K562 (cell line): ENCODE results near the gene GSG1L2. TPM values are rescaled to one million over a fixed set of nuclear protein-coding genes. Genes with fewer than 3 reads are reported as not detected.

Experiments used
- ATAC-seq: fragments of 200-7000 bp; cut with Tn5 transposase; 3 replicates; pipeline ENCODE4 v1.9.1; 2020; ENCODE audit warnings: moderate library complexity
- BruUV-seq: library from RNA; stranded (reverse); fragments of 400-500 nt; replicated peaks from 2 replicates; lab custom pipeline; 2021; lab: Mats Ljungman, UMichigan
- CTCF ChIA-PET: fragments of 300-600 bp; formaldehyde crosslinking; extraction: SDS; loops from one replicate; lab custom pipeline; 2021; ENCODE audit warnings: low intra/inter-chr PET ratio; lab: Yijun Ruan, JAX
- POLR2A ChIA-PET: fragments of 300-600, 350-650 bp; sonication (Branson Sonifier 250); formaldehyde crosslinking; extraction: SDS; loops from one replicate; lab custom pipeline; 2021; ENCODE audit warnings: antibody characterized with exemption, inconsistent platforms; lab: Yijun Ruan, JAX
- DNase-seq, 4 experiments: peaks; one replicate each; pipeline versions ENCODE4 v3.0.0 to v3.0.0-alpha.2; 2011 to 2018; ENCODE audit warnings: low spot score in 3 of 4, mixed read lengths in 3 of 4; ENCODE audit errors: extremely low read depth in 1 of 4
- FAIRE-seq: peaks from 2 replicates; lab custom pipeline; 2011; peaks lifted over from hg19 to GRCh38; lab: Jason Lieb, UNC
- H2AFZ ChIP-seq: 2 replicates; pipeline ENCODE4 v1.6.0; 2011; ENCODE audit warnings: low read depth, low read length, control low read depth, inconsistent platforms
- H3K27ac ChIP-seq: fragments of 200-600 bp; 3 replicates; pipeline ENCODE4 v1.8.0; 2011; ENCODE audit warnings: low read depth, mild to moderate bottlenecking, control low read depth, inconsistent platforms, low read length, moderate library complexity, mixed read lengths; ENCODE audit errors: extremely low read depth
- H3K27me3 ChIP-seq, 2 experiments: fragments of 300-600 bp in 1 of 2; 2 replicates in 1 of 2; 3 replicates in 1 of 2; pipeline versions ENCODE4 v1.6.0 to v1.8.0; 2011; ENCODE audit warnings: inconsistent platforms in 2 of 2, low read length in 2 of 2, mild to moderate bottlenecking in 1 of 2, mixed read lengths in 1 of 2, moderate library complexity in 1 of 2; ENCODE audit not compliant: control insufficient read depth in 2 of 2, insufficient read depth in 2 of 2
- H3K36me3 ChIP-seq: fragments of 300-600 bp; 3 replicates; pipeline ENCODE4 v1.8.0; 2011; ENCODE audit warnings: mild to moderate bottlenecking, low read length, inconsistent platforms; ENCODE audit not compliant: control insufficient read depth, insufficient read depth
- H3K4me1 ChIP-seq, 2 experiments: fragments of 200-600 bp in 1 of 2; replicated peaks in 1 of 2; 2 replicates in 1 of 2; 3 replicates in 1 of 2; pipeline versions ENCODE4 v1.5.1 to v1.8.0; 2011; ENCODE audit warnings: inconsistent platforms in 2 of 2, low read length in 2 of 2, mild to moderate bottlenecking in 1 of 2, mixed read lengths in 1 of 2, moderate library complexity in 1 of 2; ENCODE audit not compliant: control insufficient read depth in 2 of 2, insufficient read depth in 2 of 2
- H3K4me2 ChIP-seq: 2 replicates; pipeline ENCODE4 v1.6.1; 2011; ENCODE audit warnings: low read length, control low read depth, inconsistent platforms, mixed read lengths; ENCODE audit not compliant: insufficient read depth
- H3K4me3 ChIP-seq: fragments of 200-600 bp; sonication (generic), shearing (Covaris generic); 2 replicates; pipeline ENCODE4 v1.5.1; 2016; ENCODE audit warnings: control low read depth, inconsistent platforms
- H3K79me2 ChIP-seq: fragments of 200-600 bp; 3 replicates; pipeline ENCODE4 v1.8.0; 2011; ENCODE audit warnings: low read length, inconsistent platforms; ENCODE audit not compliant: control insufficient read depth, insufficient read depth
- H3K9ac ChIP-seq, 2 experiments: 2 replicates each; pipeline versions ENCODE4 v1.6.0 to v1.6.1; 2011; ENCODE audit warnings: low read depth in 2 of 2, low read length in 2 of 2, control low read depth in 1 of 2, inconsistent platforms in 1 of 2, mild to moderate bottlenecking in 1 of 2, mixed read lengths in 1 of 2; ENCODE audit not compliant: insufficient read depth in 1 of 2
- H3K9me1 ChIP-seq: one replicate; pipeline ENCODE4 v1.6.0; 2011; ENCODE audit warnings: inconsistent platforms, mild to moderate bottlenecking, low read length, moderate library complexity; ENCODE audit not compliant: control insufficient read depth, insufficient read depth
- H3K9me3 ChIP-seq: replicated peaks from 2 replicates; pipeline ENCODE4 v1.5.1; 2011; ENCODE audit warnings: low read depth, low read length, inconsistent platforms; ENCODE audit not compliant: control insufficient read depth, insufficient read depth
- H4K20me1 ChIP-seq: replicated peaks from 2 replicates; pipeline ENCODE4 v1.6.1; 2011; ENCODE audit warnings: low read length, inconsistent platforms, mixed read lengths; ENCODE audit not compliant: control insufficient read depth, insufficient read depth
- EHMT2 ChIP-seq: fragments of 450-650 bp; IDR thresholded peaks from 2 replicates; pipeline ENCODE4 v1.6.1; 2018; ENCODE audit warnings: antibody characterized with exemption
- FOS ChIP-seq: IDR thresholded peaks from 3 replicates; pipeline ENCODE4 v1.6.1; 2011; ENCODE audit not compliant: insufficient read length; ENCODE audit errors: extremely low read depth
- LARP7 ChIP-seq: fragments of 450-650 bp; IDR thresholded peaks from 2 replicates; pipeline ENCODE4 v1.6.1; 2016
- MAFG ChIP-seq: fragments of 450-650 bp; conservative IDR thresholded peaks from 2 replicates; pipeline ENCODE4 v1.6.1; 2016; ENCODE audit warnings: missing genetic modification characterization, missing compliant biosample characterization
- NCOA6 ChIP-seq: fragments of 450-650 bp; IDR thresholded peaks from 2 replicates; pipeline ENCODE4 v1.6.1; 2017; ENCODE audit warnings: mild to moderate bottlenecking
- NUFIP1 ChIP-seq: fragments of 450-650 bp; IDR thresholded peaks from 2 replicates; pipeline ENCODE4 v1.6.1; 2018; ENCODE audit not compliant: partially characterized antibody
- PHB2 ChIP-seq: fragments of 450-650 bp; IDR thresholded peaks from 2 replicates; pipeline ENCODE4 v1.6.1; 2017; ENCODE audit warnings: low read depth
- RBM15 ChIP-seq: fragments of 200-400 bp; formaldehyde crosslinking; IDR thresholded peaks from 2 replicates; pipeline ENCODE4 v1.6.1; 2018; ENCODE audit warnings: mild to moderate bottlenecking, low read length, moderate library complexity; ENCODE audit not compliant: insufficient read depth
- SRSF7 ChIP-seq: fragments of 200-400 bp; formaldehyde crosslinking; optimal IDR thresholded peaks from 2 replicates; pipeline ENCODE3; 2017; ENCODE audit warnings: mild to moderate bottlenecking, low read depth, low read length
- SRSF9 ChIP-seq: fragments of 200-400 bp; formaldehyde crosslinking; IDR thresholded peaks from 2 replicates; pipeline ENCODE4 v1.6.1; 2017; ENCODE audit warnings: low read depth, low read length, borderline replicate concordance
- TGIF2 ChIP-seq: sonication (generic); formaldehyde crosslinking; IDR thresholded peaks from 2 replicates; pipeline ENCODE4 v1.8.1; 2022; ENCODE audit warnings: mild to moderate bottlenecking, missing genetic modification reagents, moderate library complexity
- ZNF436 ChIP-seq: fragments of 250-450, 450-650 bp; sonication (Bioruptor Pico); formaldehyde crosslinking; IDR thresholded peaks from 2 replicates; pipeline ENCODE4 v1.7.0; 2020; ENCODE audit warnings: mild to moderate bottlenecking
- ZNF57 ChIP-seq: fragments of 450-650 bp; formaldehyde crosslinking; IDR thresholded peaks from 2 replicates; pipeline ENCODE4 v1.4.0; 2020; ENCODE audit warnings: mild to moderate bottlenecking, moderate library complexity
- ZNF764 ChIP-seq: fragments of 250-450 bp; sonication (Bioruptor Pico); IDR thresholded peaks from 2 replicates; pipeline ENCODE4 v1.4.0; 2020; ENCODE audit warnings: low read depth, mild to moderate bottlenecking, moderate library complexity
- WGBS: fragments of 100-300 bp; shearing (Covaris generic); methylation state at CpG from one replicate; pipeline ENCODE4 v1.1.6; 2016; ENCODE audit warnings: low coverage, mixed read lengths; ENCODE audit not compliant: insufficient coverage; ENCODE audit errors: missing lambda C conversion rate; 5-methylcytosine and 5-hydroxymethylcytosine counted together
- in situ Hi-C: fragments of 300-500 bp; cut with MboI; formaldehyde crosslinking; loops from 4 replicates; pipeline ENCODE4 v1.15.0; 2018; ENCODE audit warnings: inconsistent platforms, mixed read lengths
- intact Hi-C: fragments of 100-400 bp; cut with micrococcal nuclease; formaldehyde crosslinking; loops from 2 replicates; pipeline ENCODE4 v1.14.2; 2022
- polyA plus RNA-seq, 8 experiments: library from polyadenylated mRNA; depleted of rRNA in 4 of 8; stranded (reverse) in 5 of 8; unstranded in 3 of 8; fragments of >200 nt; fragmentation: Nextera tagmentation in 2 of 8; fragmentation: Illumina TruSeq in 1 of 8; extraction: Ambion mirVana in 2 of 8; extraction: Trizol in 1 of 8; gene quantifications; 2 replicates each; pipeline versions ENCODE4 v1.2.1 to v1.2.3, GENCODE V29; 2011 to 2014; ENCODE audit warnings: inconsistent platforms in 1 of 8, missing spikeins in 1 of 8
- total RNA-seq, 7 experiments: library from RNA; depleted of rRNA in 6 of 7; stranded (reverse); fragments of >200 nt in 6 of 7; fragmentation: Illumina TruSeq in 2 of 7; extraction: Trizol in 2 of 7; gene quantifications; 2 replicates each; pipeline versions ENCODE4 v1.2.1 to v1.2.3, GENCODE V29; 2011 to 2021; ENCODE audit warnings: low replicate concordance in 1 of 7
- TF ChIP-seq, protein P1 (sequence below): fragments of 450-650 bp; formaldehyde crosslinking; IDR thresholded peaks from 2 replicates; pipeline ENCODE4 v1.4.0; 2020; ENCODE audit warnings: mild to moderate bottlenecking, moderate library complexity

The GSG1L2 gene
- total and polyA plus RNA-seq, 9 of the 15 experiments (the other 6 are each of a cell fraction or from before 2014, with no cell fraction given): not detected

DNA sequence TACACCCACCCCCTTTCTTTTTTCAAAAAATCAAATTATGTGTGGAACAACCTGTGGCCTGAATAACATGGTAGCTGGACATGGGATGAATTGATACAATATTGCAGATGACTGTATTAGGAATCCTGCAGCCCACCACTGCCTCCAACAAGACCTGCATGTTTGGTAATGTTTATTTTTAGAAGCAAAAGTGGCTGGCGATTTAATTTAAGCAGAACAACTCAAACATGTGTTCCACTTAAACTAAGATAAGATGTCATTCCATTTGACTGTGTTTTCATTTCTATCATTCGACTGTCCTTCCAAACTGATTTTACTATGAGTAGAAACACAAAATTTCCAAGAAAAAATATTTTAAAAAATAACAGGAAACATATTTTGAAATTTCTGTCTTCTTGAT, 20.4 kb downstream of the GSG1L2 start:
- POLR2A ChIA-PET: no interaction called here
- Histone ChIP-seq H3K36me3 (no peaks in the 10 kb centered on the region), H3K4me2 (no peak overlapping the region), H3K9ac (no peak overlapping the region), H2AFZ (no peak overlapping the region), H3K9me1 (no peaks in the 10 kb centered on the region), H3K4me3 (no peak overlapping the region), H4K20me1 (no peaks in the 10 kb centered on the region), H3K9me3 (no peaks in the 10 kb centered on the region), H3K27me3 (peaks cover 0 to 5% of the 10 kb centered on the region in 2 experiments; a peak in 1 of 5 replicates), H3K4me1 (no peaks in the 10 kb centered on the region), H3K27ac (no peak overlapping the region), H3K79me2 (no peaks in the 10 kb centered on the region)
- 0% methylated on average over 2 of the region's 2 CpGs for WGBS
- no peak for FAIRE-seq
- in situ Hi-C loops: no loop called here
- CTCF ChIA-PET: no interaction called here
- TF ChIP-seq ZNF57 (no peak), LARP7 (no peak), SRSF9 (no peak), MAFG (tag) (no peak), ZNF764 (no peak)
- TF ChIP-seq, protein P1, sequence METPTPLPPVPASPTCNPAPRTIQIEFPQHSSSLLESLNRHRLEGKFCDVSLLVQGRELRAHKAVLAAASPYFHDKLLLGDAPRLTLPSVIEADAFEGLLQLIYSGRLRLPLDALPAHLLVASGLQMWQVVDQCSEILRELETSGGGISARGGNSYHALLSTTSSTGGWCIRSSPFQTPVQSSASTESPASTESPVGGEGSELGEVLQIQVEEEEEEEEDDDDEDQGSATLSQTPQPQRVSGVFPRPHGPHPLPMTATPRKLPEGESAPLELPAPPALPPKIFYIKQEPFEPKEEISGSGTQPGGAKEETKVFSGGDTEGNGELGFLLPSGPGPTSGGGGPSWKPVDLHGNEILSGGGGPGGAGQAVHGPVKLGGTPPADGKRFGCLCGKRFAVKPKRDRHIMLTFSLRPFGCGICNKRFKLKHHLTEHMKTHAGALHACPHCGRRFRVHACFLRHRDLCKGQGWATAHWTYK (CRISPR knock-in tag): no peak
- intact Hi-C loops: no loop called here
- ATAC-seq: no peak
- BruUV-seq: no TSS peak
- no peak for DNase-seq

- BruUV-seq: no TSS peak
- H3K36me3 ChIP-seq: no peaks in the 10 kb centered on the region
- no peak overlapping the region for H2AFZ ChIP-seq
- intact Hi-C loops: no loop called here
- no peak overlapping the region for H3K9ac ChIP-seq
- H3K79me2 ChIP-seq: no peaks in the 10 kb centered on the region
- H4K20me1 ChIP-seq: no peaks in the 10 kb centered on the region
- H3K4me2 ChIP-seq: no peak overlapping the region
- peaks cover 0 to 5% of the 10 kb centered on the region in 2 experiments; a peak in 1 of 5 replicates for H3K27me3 ChIP-seq
- ChIA-PET POLR2A (no interaction called here), CTCF (no interaction called here)
- H3K27ac ChIP-seq: no peak overlapping the region
- no peaks in the 10 kb centered on the region for H3K9me1 ChIP-seq
- H3K4me1 ChIP-seq: no peaks in the 10 kb centered on the region
- no peak overlapping the region for H3K4me3 ChIP-seq
- DNase-seq: no peak
- TF ChIP-seq NCOA6 (no peak), EHMT2 (no peak), RBM15 (no peak), ZNF436 (CRISPR knock-in tag) (no peak), TGIF2 (CRISPR knock-in tag) (no peak), PHB2 (no peak), FOS (no peak), NUFIP1 (no peak), SRSF7 (no peak)
- in situ Hi-C loops: no loop called here
- WGBS: 0% methylated on average over 3 of the region's 7 CpGs
- ATAC-seq: no peak
- H3K9me3 ChIP-seq: no peaks in the 10 kb centered on the region
- FAIRE-seq: no peak
These were observed 23.2 kb downstream of the GSG1L2 start for GRCh38 chr17:9798724-9799123.
